Endothelial cell of umbilical vein (primary cell): Measurements from ENCODE around the gene IL17REL. TPM values are rescaled to one million over a fixed set of nuclear protein-coding genes. Genes with fewer than 3 reads are reported as not detected.

Experiments
- BruUV-seq: library from RNA; stranded (reverse); fragments of 400-500 nt; replicated peaks from 2 replicates; lab custom pipeline; 2021; lab: Mats Ljungman, UMichigan
- CTCF ChIA-PET: fragments of 300-600, 350-600 bp; sonication (Branson Sonifier 250); formaldehyde crosslinking; loops from one replicate; lab custom pipeline; 2021; ENCODE audit warnings: antibody characterized with exemption, inconsistent platforms; lab: Charles Lee
- POLR2A ChIA-PET: fragments of 300-600, 350-600 bp; sonication (Branson Sonifier 250); formaldehyde crosslinking; loops from one replicate; lab custom pipeline; 2021; ENCODE audit warnings: antibody characterized with exemption, inconsistent platforms; lab: Charles Lee
- DNase-seq: peaks from one replicate; pipeline ENCODE4 v3.0.0-alpha.2; 2011; ENCODE audit warnings: low read depth, low spot score
- FAIRE-seq: peaks from 2 replicates; lab custom pipeline; 2011; peaks lifted over from hg19 to GRCh38; lab: Jason Lieb, UNC
- H2AFZ ChIP-seq: 2 replicates; pipeline ENCODE4 v1.6.0; 2012; ENCODE audit warnings: low read depth, low read length, control low read depth, inconsistent platforms
- H3K27ac ChIP-seq: 2 replicates; pipeline ENCODE4 v1.5.1; 2011; ENCODE audit warnings: low read depth, mild to moderate bottlenecking, control low read depth, low read length, moderate library complexity; ENCODE audit not compliant: insufficient read depth
- H3K27me3 ChIP-seq, 2 experiments: 2 replicates each; pipeline versions ENCODE4 v1.6.0 to v1.6.1; 2011; ENCODE audit warnings: low read length in 2 of 2, mixed read lengths in 1 of 2; ENCODE audit not compliant: control insufficient read depth in 2 of 2, insufficient read depth in 2 of 2
- H3K36me3 ChIP-seq, 2 experiments: 2 replicates in 1 of 2; 3 replicates in 1 of 2; pipeline ENCODE4 v1.5.1; 2011; ENCODE audit warnings: low read length in 2 of 2, mild to moderate bottlenecking in 1 of 2, moderate library complexity in 1 of 2; ENCODE audit not compliant: control insufficient read depth in 2 of 2, insufficient read depth in 2 of 2; ENCODE audit errors: extremely low read depth in 1 of 2
- H3K4me1 ChIP-seq: 3 replicates; pipeline ENCODE4 v1.5.1; 2011; ENCODE audit warnings: mild to moderate bottlenecking, low read length; ENCODE audit not compliant: control insufficient read depth, insufficient read depth; ENCODE audit errors: extremely low read depth
- H3K4me2 ChIP-seq: 2 replicates; pipeline ENCODE4 v1.6.1; 2011; ENCODE audit warnings: low read length, control low read depth, mixed read lengths; ENCODE audit not compliant: insufficient read depth
- H3K4me3 ChIP-seq, 3 experiments: fragments of 200-600 bp in 1 of 3; sonication (generic), shearing (Covaris generic) in 1 of 3; replicated peaks in 1 of 3; 2 replicates each; pipeline ENCODE4 v1.5.1; 2011 to 2016; ENCODE audit warnings: control low read depth in 3 of 3, low read length in 3 of 3, mild to moderate bottlenecking in 2 of 3, inconsistent platforms in 1 of 3, low read depth in 1 of 3, moderate library complexity in 1 of 3; ENCODE audit not compliant: insufficient read depth in 1 of 3
- H3K79me2 ChIP-seq: 2 replicates; pipeline ENCODE4 v1.6.0; 2012; ENCODE audit warnings: low read length, inconsistent platforms; ENCODE audit not compliant: control insufficient read depth, insufficient read depth
- H3K9ac ChIP-seq: replicated peaks from 2 replicates; pipeline ENCODE3; 2011; ENCODE audit warnings: low read length, control low read depth; ENCODE audit not compliant: insufficient read depth; ENCODE audit errors: extremely low read depth
- H3K9me1 ChIP-seq: replicated peaks from 3 replicates; pipeline ENCODE4 v1.6.0; 2011; ENCODE audit warnings: mild to moderate bottlenecking, low read length; ENCODE audit not compliant: control insufficient read depth, insufficient read depth; ENCODE audit errors: extremely low read depth
- H3K9me3 ChIP-seq: replicated peaks from 2 replicates; pipeline ENCODE4 v1.5.1; 2012; ENCODE audit warnings: low read length, inconsistent platforms; ENCODE audit not compliant: control insufficient read depth, insufficient read depth
- H4K20me1 ChIP-seq: replicated peaks from 2 replicates; pipeline ENCODE3; 2011; ENCODE audit warnings: mild to moderate bottlenecking, low read length; ENCODE audit not compliant: control insufficient read depth, insufficient read depth; ENCODE audit errors: extremely low read depth
- EZH2 ChIP-seq: IDR thresholded peaks from 2 replicates; pipeline ENCODE4 v1.6.1; 2012; ENCODE audit warnings: borderline replicate concordance, low read depth, mild to moderate bottlenecking, moderate library complexity, low read length, inconsistent platforms; ENCODE audit not compliant: severe bottlenecking
- FOS ChIP-seq: IDR thresholded peaks from 2 replicates; pipeline ENCODE4 v1.6.1; 2011; ENCODE audit warnings: mild to moderate bottlenecking, low read length, moderate library complexity, borderline replicate concordance; ENCODE audit not compliant: insufficient read depth
- GATA2 ChIP-seq: IDR thresholded peaks from 2 replicates; pipeline ENCODE4 v1.7.0; 2011; ENCODE audit warnings: low read depth, mild to moderate bottlenecking, moderate library complexity, mixed read lengths, low read length; ENCODE audit not compliant: insufficient read length, insufficient read depth
- JUN ChIP-seq: IDR thresholded peaks from 2 replicates; pipeline ENCODE4 v1.6.1; 2011; ENCODE audit warnings: borderline replicate concordance, low read depth; ENCODE audit not compliant: insufficient read length, insufficient read depth
- MYC ChIP-seq: IDR thresholded peaks from one replicate; pipeline ENCODE4 v1.6.1; 2011; ENCODE audit warnings: mild to moderate bottlenecking, low read depth, low read length
- POLR2A ChIP-seq: IDR thresholded peaks from 2 replicates; pipeline ENCODE4 v1.6.1; 2012; ENCODE audit warnings: low read depth, mild to moderate bottlenecking, control low read depth, low read length
- POLR2AphosphoS5 ChIP-seq: IDR thresholded peaks from 2 replicates; pipeline ENCODE4 v1.6.1; 2012; ENCODE audit warnings: low read depth, mild to moderate bottlenecking, control low read depth, low read length, moderate library complexity; ENCODE audit not compliant: insufficient read depth
- dilution Hi-C: fragments of 300-500 bp; cut with MboI; formaldehyde crosslinking; loops from one replicate; pipeline ENCODE4 v1.15.0; 2019; ENCODE audit warnings: low sequenced_read_pairs; ENCODE audit not compliant: extremely low pct_ligation_motif_present
- intact Hi-C: fragments of 100-400 bp; cut with micrococcal nuclease; formaldehyde crosslinking; loops from one replicate; pipeline ENCODE4 v1.10.0; 2022
- polyA plus RNA-seq, 4 experiments: library from polyadenylated mRNA; depleted of rRNA in 3 of 4; stranded (reverse) in 3 of 4; unstranded in 1 of 4; fragments of >200 nt; gene quantifications; 2 replicates each; pipeline versions ENCODE4 v1.2.1 to v1.2.3, GENCODE V29; 2011 to 2012; ENCODE audit warnings: missing spikeins in 1 of 4
- total RNA-seq: library from RNA; stranded (reverse); gene quantifications from 2 replicates; pipeline ENCODE4 v1.2.3, GENCODE V29; 2021
- TF ChIP-seq, protein P1 (sequence below), 2 donors: IDR thresholded peaks; 1 replicate in 1 of 2; 2 replicates in 1 of 2; pipeline ENCODE4 v1.5.1; 2011; ENCODE audit warnings: low read length in 2 of 2, mild to moderate bottlenecking in 2 of 2, moderate library complexity in 2 of 2, control low read depth in 1 of 2, inconsistent platforms in 1 of 2, low read depth in 1 of 2; ENCODE audit not compliant: insufficient read depth in 1 of 2; ENCODE audit errors: extremely low read depth in 1 of 2
- TF ChIP-seq, protein P2 (sequence below): IDR thresholded peaks from 2 replicates; pipeline ENCODE4 v1.6.1; 2011; ENCODE audit not compliant: insufficient read depth, insufficient read length

Gene IL17REL
- total and polyA plus RNA-seq, 2 donors (not counting 3 experiments of a cell fraction or from before 2014, with no cell fraction given): 0.06 to 0.15 TPM

DNA sequence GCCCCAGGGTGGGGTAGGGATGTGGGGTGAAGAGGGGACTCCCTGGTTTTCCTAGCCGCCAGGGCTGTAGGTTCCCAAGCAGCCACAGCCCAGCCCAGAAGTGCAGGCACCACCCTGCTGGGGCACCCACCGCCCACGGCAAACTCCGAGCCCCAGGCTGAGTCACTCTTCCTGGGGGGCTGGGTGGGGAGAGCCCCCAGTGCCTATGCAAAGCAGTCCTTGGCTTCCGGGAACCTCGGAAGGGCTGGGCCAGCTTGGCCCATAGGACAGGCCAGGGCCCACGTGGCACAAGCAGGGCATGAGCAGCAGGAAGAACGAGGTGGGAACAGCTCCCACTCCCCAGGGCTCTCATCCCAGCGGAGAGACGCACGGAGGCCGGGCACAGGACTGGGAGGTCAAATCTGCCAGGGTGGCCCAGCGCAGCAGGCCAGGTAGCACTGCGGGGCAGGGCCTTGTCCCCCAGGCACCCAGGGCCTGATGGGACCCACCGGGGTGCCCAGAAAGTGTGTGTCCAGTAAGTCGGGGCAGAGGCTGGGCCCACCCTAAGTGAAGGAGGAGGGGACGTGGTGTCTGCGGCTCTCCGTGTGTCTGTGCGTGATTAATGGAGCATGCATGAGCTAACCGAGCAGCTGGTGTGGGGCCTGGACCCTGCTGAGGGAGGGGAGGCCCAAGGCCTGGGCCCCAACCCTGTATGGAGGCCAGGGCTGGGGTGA is 4.6 kb upstream of the IL17REL start:
- H2AFZ ChIP-seq: no peak overlapping the region
- BruUV-seq: no TSS peak
- peaks cover 23 to 32% of the 10 kb centered on the region in 2 experiments for H3K27me3 ChIP-seq
- H3K4me1 ChIP-seq: no peaks in the 10 kb centered on the region
- H4K20me1 ChIP-seq: no peaks in the 10 kb centered on the region
- TF ChIP-seq POLR2A (no peak), JUN (no peak), EZH2 (no peak), MYC (no peak), FOS (no peak), POLR2AphosphoS5 (no peak), GATA2 (no peak)
- TF ChIP-seq, protein P1, sequence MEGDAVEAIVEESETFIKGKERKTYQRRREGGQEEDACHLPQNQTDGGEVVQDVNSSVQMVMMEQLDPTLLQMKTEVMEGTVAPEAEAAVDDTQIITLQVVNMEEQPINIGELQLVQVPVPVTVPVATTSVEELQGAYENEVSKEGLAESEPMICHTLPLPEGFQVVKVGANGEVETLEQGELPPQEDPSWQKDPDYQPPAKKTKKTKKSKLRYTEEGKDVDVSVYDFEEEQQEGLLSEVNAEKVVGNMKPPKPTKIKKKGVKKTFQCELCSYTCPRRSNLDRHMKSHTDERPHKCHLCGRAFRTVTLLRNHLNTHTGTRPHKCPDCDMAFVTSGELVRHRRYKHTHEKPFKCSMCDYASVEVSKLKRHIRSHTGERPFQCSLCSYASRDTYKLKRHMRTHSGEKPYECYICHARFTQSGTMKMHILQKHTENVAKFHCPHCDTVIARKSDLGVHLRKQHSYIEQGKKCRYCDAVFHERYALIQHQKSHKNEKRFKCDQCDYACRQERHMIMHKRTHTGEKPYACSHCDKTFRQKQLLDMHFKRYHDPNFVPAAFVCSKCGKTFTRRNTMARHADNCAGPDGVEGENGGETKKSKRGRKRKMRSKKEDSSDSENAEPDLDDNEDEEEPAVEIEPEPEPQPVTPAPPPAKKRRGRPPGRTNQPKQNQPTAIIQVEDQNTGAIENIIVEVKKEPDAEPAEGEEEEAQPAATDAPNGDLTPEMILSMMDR (IDR thresholded peaks at IDR 0.05; ENCODE audit: extremely low read depth in 1 of 2, insufficient read depth in 1 of 2, low read depth in 1 of 2, low read length in 2 of 2): no peak
- TF ChIP-seq, protein P2, sequence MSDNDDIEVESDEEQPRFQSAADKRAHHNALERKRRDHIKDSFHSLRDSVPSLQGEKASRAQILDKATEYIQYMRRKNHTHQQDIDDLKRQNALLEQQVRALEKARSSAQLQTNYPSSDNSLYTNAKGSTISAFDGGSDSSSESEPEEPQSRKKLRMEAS: no peak
- no peak overlapping the region for H3K4me3 ChIP-seq
- no peak for DNase-seq
- H3K9me3 ChIP-seq: no peaks in the 10 kb centered on the region
- H3K4me2 ChIP-seq: no peak overlapping the region
- no peak overlapping the region for H3K9ac ChIP-seq
- H3K79me2 ChIP-seq: no peaks in the 10 kb centered on the region
- FAIRE-seq: no peak
- H3K36me3 ChIP-seq: no peaks in the 10 kb centered on the region
- H3K9me1 ChIP-seq: no peaks in the 10 kb centered on the region
- dilution Hi-C loops: no loop called here
- H3K27ac ChIP-seq: no peak overlapping the region
- ChIA-PET POLR2A (no interaction called here), CTCF (interaction anchor here (1.6 kb wide), 2 partner anchors 13 to 14 kb away, joined by 5 to 14 read pairs; no protein-coding TSS in a partner anchor)
- intact Hi-C loops: no loop called here
